Activated naive CD8-positive, alpha-beta T cell (primary cell): ENCODE results near the gene LEAP2.

Experiments
- H3K27ac Mint-ChIP-seq: one replicate; pipeline ENCODE4 v1.8.0; 2021; ENCODE audit warnings: mixed read lengths
- H3K27me3 Mint-ChIP-seq: one replicate; pipeline ENCODE4 v1.8.0; 2021; ENCODE audit warnings: mixed read lengths
- H3K36me3 Mint-ChIP-seq: one replicate; pipeline ENCODE4 v1.8.0; 2021; ENCODE audit warnings: mixed read lengths
- H3K4me1 Mint-ChIP-seq: one replicate; pipeline ENCODE4 v1.8.0; 2021; ENCODE audit warnings: low read depth, mixed read lengths
- H3K4me3 Mint-ChIP-seq: one replicate; pipeline ENCODE4 v1.8.0; 2021; ENCODE audit warnings: mild to moderate bottlenecking, mixed read lengths
- H3K9me3 Mint-ChIP-seq: one replicate; pipeline ENCODE4 v1.8.0; 2021; ENCODE audit warnings: low read depth, mixed read lengths

LEAP2 gene, protein sequence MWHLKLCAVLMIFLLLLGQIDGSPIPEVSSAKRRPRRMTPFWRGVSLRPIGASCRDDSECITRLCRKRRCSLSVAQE

DNA sequence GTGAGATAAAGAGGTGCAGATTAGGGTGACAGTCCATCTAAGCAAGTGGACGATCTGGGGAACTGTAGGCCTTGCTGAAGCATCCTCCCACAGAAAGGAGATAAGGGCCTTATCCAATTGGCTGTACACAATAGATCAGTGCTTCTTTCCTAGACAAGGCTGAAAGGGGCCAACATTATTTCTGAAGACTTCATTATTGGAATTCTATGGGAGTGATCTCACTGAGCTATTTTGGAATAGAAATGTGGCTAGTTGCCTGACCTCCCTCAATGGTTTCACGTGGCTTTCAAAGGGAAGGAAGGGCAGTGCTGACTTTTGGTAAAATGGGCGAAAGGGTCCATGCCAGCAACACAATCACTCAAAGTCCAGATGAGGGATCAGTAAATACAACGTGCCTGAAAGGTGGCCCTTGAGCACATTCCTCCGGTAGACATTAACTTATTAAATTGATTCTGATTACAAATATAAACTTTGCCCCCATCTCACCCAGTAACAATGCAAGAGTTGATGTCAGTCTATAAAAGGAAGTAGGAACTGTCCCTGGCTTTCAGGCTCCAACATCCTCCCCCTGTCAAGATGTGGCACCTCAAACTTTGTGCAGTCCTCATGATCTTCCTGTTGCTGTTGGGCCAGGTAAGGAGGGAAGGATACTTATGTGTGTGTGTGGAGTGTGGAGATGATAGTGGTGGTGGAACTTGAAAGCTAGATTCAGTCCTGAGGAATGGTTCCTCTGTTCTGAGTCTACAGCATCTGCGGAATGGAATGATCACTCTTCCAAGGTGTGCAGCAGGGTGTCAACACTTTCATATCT, at the start of gene LEAP2:
LEAP2 (plus strand) TSS at position 550 of the 811 bp plus-strand sequence; CDS start at position 577, 27 bp downstream.
- Mint-ChIP-seq H3K4me1 (peaks cover 6% of the 10 kb centered on the region), H3K27ac (peak within 1 kb of the TSS; percentile 50), H3K27me3 (no peaks in the 10 kb centered on the region), H3K36me3 (peaks cover 6% of the 10 kb centered on the region), H3K4me3 (no peak within 1 kb of the TSS), H3K9me3 (no peaks in the 10 kb centered on the region)

DNA sequence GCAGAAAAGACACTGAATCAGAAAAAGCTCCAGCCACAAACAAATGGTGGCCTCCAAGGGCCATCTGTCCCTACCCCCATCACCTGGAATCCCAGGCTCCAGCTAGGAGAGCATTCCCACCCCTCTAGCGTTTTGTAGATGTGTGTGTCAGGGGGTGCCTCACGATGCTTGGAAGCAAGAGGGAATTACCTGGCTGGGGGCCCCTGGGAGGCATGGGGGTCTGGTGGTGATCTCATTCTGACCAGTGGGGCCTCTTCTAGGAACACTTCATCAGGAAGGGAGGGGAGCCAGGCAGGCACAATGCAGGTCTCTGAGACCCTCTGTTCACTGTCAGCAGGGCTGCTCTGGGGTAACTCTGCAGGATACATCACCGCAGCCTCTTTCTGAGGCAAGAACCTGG, 49.0 kb upstream of the LEAP2 start:
- no peaks in the 10 kb centered on the region for H3K9me3 Mint-ChIP-seq
- H3K4me1 Mint-ChIP-seq, result peaks cover 13% of the 10 kb centered on the region
- no peak overlapping the region for H3K27ac Mint-ChIP-seq
- peak overlapping the region; percentile 62 for H3K4me3 Mint-ChIP-seq
- H3K27me3 Mint-ChIP-seq, result peaks cover 23% of the 10 kb centered on the region
- H3K36me3 Mint-ChIP-seq, result no peaks in the 10 kb centered on the region

- no peaks in the 10 kb centered on the region for H3K9me3 Mint-ChIP-seq
- peaks cover 23% of the 10 kb centered on the region for H3K27me3 Mint-ChIP-seq
- no peak overlapping the region for H3K27ac Mint-ChIP-seq
- H3K4me1 Mint-ChIP-seq, result peaks cover 7% of the 10 kb centered on the region
- no peak overlapping the region for H3K4me3 Mint-ChIP-seq
- H3K36me3 Mint-ChIP-seq, result no peaks in the 10 kb centered on the region
Observed at GRCh38 chr5:132825033-132825833, 48.2 kb upstream of the LEAP2 start.

DNA sequence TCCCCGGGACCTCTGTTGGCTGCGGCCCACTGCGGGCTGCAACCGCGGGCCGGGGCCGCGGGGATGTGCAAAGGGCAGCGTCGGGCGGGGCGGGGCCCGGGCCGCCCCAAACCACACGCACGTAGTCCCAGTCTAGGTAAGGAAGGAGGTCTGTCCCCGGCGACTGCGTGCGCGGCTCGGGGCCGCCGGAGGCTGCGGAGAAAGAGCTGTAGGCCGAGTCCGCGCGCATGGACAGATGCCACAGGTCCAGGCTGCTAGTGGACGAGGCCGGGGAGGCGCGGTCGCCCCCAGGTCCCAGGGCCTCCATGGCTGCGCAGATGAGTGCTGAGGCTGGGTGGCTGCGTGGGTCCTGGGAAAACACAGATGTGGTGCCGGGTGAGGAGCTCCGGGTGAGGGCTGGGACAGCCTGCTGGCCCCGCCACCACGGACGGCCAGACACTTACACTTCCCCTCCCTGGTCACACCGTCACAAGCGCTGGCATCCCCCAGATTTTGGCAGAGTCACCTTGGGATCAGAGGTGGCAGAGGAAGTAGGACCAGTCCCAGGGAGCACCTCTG, 47.6 kb upstream of the LEAP2 start:
- Mint-ChIP-seq H3K4me3 (peak overlapping the region; percentile 34), H3K9me3 (no peaks in the 10 kb centered on the region), H3K27me3 (peaks cover 23% of the 10 kb centered on the region), H3K27ac (no peak overlapping the region), H3K4me1 (peaks cover 6% of the 10 kb centered on the region), H3K36me3 (no peaks in the 10 kb centered on the region)

GRCh38 chr5:132826424-132827082, 46.9 kb upstream of the LEAP2 start:
- Mint-ChIP-seq H3K4me1 (peaks cover 8% of the 10 kb centered on the region), H3K27me3 (peaks cover 24% of the 10 kb centered on the region), H3K9me3 (no peaks in the 10 kb centered on the region), H3K36me3 (no peaks in the 10 kb centered on the region), H3K4me3 (peak overlapping the region; percentile 52), H3K27ac (no peak overlapping the region)

DNA sequence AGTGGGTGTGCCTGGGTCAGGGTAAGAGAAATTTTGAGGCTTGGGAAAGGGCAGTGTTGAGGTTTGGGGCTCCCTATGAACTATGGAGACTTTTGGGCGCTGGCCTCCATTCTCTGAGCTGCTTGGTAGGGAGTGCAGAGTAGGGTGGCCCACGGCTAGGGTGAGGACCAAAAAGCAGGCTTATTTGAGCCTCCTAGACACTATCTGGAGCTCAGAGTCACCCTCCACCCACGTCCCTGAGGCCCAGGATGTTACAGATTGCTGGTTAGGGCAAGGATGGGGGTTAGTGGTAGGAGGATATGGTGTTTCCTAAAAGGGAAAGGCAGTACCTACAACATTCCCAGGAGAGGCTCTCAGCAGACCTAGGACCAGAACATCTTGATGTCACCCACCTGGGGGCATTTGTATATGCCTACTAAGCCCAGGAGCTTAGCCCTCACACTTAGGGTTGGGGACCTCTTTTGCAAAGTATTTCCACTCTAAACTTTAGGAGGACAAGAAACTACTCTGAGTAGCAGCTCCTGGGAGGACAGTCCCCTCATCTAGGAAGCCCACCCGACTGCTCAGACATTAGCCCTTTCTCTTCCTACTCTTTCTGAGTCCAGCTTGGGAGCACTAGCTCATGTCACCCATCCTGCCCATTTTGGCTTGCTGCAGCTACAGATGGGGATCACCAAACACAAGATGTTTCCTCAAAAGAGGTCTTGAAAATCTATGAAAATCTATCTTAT, 45.4 kb upstream of the LEAP2 start:
- Mint-ChIP-seq H3K9me3 (no peaks in the 10 kb centered on the region), H3K4me3 (no peak overlapping the region), H3K36me3 (no peaks in the 10 kb centered on the region), H3K4me1 (peaks cover 8% of the 10 kb centered on the region), H3K27ac (no peak overlapping the region), H3K27me3 (peaks cover 24% of the 10 kb centered on the region)

- Mint-ChIP-seq H3K9me3 (no peaks in the 10 kb centered on the region), H3K27me3 (peaks cover 22% of the 10 kb centered on the region), H3K4me1 (peaks cover 8% of the 10 kb centered on the region), H3K27ac (peak overlapping the region; percentile 50), H3K36me3 (no peaks in the 10 kb centered on the region), H3K4me3 (peak overlapping the region; percentile 84)
Observed at GRCh38 chr5:132828846-132829494, 44.5 kb upstream of the LEAP2 start.

GRCh38 chr5:132829742-132830435, 43.6 kb upstream of the LEAP2 start:
- Mint-ChIP-seq H3K36me3 (no peaks in the 10 kb centered on the region), H3K9me3 (no peaks in the 10 kb centered on the region), H3K27ac (no peak overlapping the region)

GRCh38 chr5:132830436-132831094, 42.9 kb upstream of the LEAP2 start, which contains the start of gene SHROOM1:
Gene SHROOM1 (minus strand): TSS chr5:132830647. CDS start chr5:132826140, 4,507 bp downstream.
- Mint-ChIP-seq H3K9me3 (no peaks in the 10 kb centered on the region), H3K27me3 (peaks cover 25% of the 10 kb centered on the region), H3K27ac (no peak within 1 kb of the TSS), H3K4me3 (peak within 1 kb of the TSS; percentile 84), H3K4me1 (peaks cover 8% of the 10 kb centered on the region), H3K36me3 (no peaks in the 10 kb centered on the region)

More at GRCh38 chr5:132829742-132830435, 43.6 kb upstream of the LEAP2 start:
- Mint-ChIP-seq H3K4me1 (peaks cover 8% of the 10 kb centered on the region), H3K27me3 (peaks cover 25% of the 10 kb centered on the region), H3K4me3 (peak overlapping the region; percentile 84)

DNA sequence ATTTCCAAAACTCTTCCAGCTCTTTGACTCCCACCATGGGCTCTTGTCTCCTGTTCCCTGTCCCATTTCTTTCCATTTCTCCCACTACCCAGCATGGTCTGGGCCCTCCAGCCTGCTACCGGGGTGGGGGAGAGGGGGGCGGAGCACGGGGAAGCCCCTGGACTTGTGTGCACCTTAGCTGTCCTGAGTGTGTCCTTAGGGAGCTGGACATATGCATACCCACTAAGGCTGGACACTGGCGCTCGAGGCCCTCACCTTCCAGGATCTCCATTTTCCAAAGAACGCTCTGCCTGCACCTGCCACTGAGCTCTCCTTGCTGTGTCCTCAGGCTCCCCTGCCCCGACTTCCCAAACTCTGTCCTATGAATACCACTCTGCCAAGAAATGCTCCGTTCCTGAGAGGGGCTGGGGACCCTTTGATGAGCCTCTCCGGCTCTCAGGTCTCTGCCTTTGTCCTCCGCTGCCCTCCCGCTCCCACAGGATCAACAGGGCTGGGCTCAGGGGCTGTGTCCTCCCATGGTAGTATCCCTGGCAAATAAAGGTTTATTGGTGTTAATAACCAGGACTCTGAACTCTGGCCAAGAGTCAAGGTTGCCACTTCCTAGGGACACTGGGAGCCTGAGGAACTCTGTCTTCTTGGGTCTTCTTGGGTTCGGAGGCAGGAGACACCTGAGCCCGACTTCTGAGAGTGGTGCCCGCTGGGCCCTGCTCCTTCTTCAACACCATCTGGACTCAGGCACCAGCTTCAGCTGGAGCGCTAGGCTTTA, 42.2 kb upstream of the LEAP2 start:
- Mint-ChIP-seq H3K4me3 (peak overlapping the region; percentile 81), H3K4me1 (peaks cover 8% of the 10 kb centered on the region), H3K27me3 (peaks cover 25% of the 10 kb centered on the region), H3K36me3 (no peaks in the 10 kb centered on the region), H3K9me3 (no peaks in the 10 kb centered on the region), H3K27ac (no peak overlapping the region)

DNA sequence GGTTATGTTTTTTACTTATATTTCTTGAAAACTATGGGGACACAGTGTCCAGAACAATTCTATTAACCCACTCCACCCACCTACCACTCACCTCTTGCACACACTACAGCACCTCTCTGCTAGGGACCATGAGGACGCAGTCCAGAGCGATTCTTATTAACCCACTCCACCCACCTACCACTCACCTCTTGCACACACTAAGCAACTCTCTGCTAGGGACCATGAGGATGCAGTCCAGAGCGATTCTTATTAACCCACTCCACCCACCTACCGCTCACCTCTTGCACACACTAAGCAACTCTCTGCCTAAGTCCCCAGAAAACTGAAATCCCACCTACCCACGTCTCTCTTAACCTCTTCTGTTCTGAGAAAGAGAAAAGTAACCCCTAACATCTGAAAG, 40.9 kb upstream of the LEAP2 start:
- Mint-ChIP-seq H3K27me3 (peaks cover 16% of the 10 kb centered on the region), H3K9me3 (no peaks in the 10 kb centered on the region), H3K36me3 (no peaks in the 10 kb centered on the region), H3K4me1 (peaks cover 8% of the 10 kb centered on the region), H3K27ac (no peak overlapping the region), H3K4me3 (no peak overlapping the region)

DNA sequence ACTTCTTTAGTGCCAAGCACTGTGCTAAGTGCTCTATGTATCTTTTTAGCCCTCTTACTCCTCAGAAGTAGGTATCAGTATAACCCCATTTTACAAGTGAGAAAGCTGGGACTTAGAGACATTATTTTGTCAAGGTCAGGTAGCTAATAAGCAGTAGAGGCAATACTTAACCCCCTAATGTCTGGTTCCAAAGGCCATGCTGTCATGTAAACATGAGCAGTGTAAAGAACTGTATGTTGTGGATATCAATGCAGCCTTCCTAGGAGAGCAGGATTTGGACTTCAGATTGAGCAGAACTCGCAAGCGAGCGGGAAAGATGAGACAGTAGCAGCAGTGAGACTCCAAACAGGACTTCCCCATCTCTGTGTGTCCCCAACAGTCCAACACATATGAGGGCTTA, 39.4 kb upstream of the LEAP2 start:
- Mint-ChIP-seq H3K4me3 (no peak overlapping the region), H3K9me3 (no peaks in the 10 kb centered on the region), H3K36me3 (no peaks in the 10 kb centered on the region), H3K27ac (no peak overlapping the region), H3K27me3 (peaks cover 9% of the 10 kb centered on the region), H3K4me1 (peaks cover 6% of the 10 kb centered on the region)
